MM.1S (cell line): ENCODE data around the gene CD79A.

Experiments used
- DNase-seq: peaks from one replicate; pipeline ENCODE4 v3.0.0-alpha.2; 2015
- H2AFZ ChIP-seq: fragments of 300-600 bp; sonication (generic); 2 replicates; pipeline ENCODE4 v1.6.0; 2016; ENCODE audit warnings: antibody characterized with exemption, low read length
- H3F3A ChIP-seq: fragments of 300-600 bp; sonication (generic); 2 replicates; pipeline ENCODE4 v1.6.1; 2016; ENCODE audit warnings: mild to moderate bottlenecking, antibody characterized with exemption, low read length, moderate library complexity, mixed read lengths; ENCODE audit not compliant: insufficient read depth
- H3K27ac ChIP-seq: fragments of 300-600 bp; sonication (generic); 2 replicates; pipeline ENCODE4 v1.5.1; 2016; ENCODE audit warnings: mild to moderate bottlenecking, low read length
- H3K27me3 ChIP-seq: fragments of 300-600 bp; sonication (generic); replicated peaks from 2 replicates; pipeline ENCODE4 v1.6.0; 2016; ENCODE audit warnings: low read length; ENCODE audit not compliant: insufficient read depth
- H3K36me3 ChIP-seq: fragments of 300-600 bp; sonication (generic); replicated peaks from 2 replicates; pipeline ENCODE4 v1.6.1; 2016; ENCODE audit warnings: mild to moderate bottlenecking, low read length, mixed read lengths; ENCODE audit not compliant: insufficient read depth
- H3K4me1 ChIP-seq: fragments of 300-600 bp; sonication (generic); 2 replicates; pipeline ENCODE4 v1.6.1; 2016; ENCODE audit warnings: low read length, mixed read lengths
- H3K4me2 ChIP-seq: fragments of 300-600 bp; sonication (generic); 2 replicates; pipeline ENCODE4 v1.6.0; 2016; ENCODE audit warnings: low read depth, low read length
- H3K4me3 ChIP-seq: fragments of 300-600 bp; sonication (generic); 2 replicates; pipeline ENCODE4 v1.5.1; 2016; ENCODE audit warnings: low read length, mixed read lengths
- H3K79me2 ChIP-seq: fragments of 300-600 bp; sonication (generic); 2 replicates; pipeline ENCODE4 v1.6.1; 2016; ENCODE audit warnings: mixed run types, low read length, mixed read lengths
- H3K9ac ChIP-seq: fragments of 300-600 bp; sonication (generic); 2 replicates; pipeline ENCODE4 v1.6.1; 2016; ENCODE audit warnings: low read length, mixed read lengths
- H3K9me2 ChIP-seq: fragments of 300-600 bp; sonication (generic); replicated peaks from 2 replicates; pipeline ENCODE4 v1.6.1; 2016; ENCODE audit warnings: mild to moderate bottlenecking, low read length, mixed read lengths; ENCODE audit not compliant: insufficient read depth
- H3K9me3 ChIP-seq: fragments of 300-600 bp; sonication (generic); replicated peaks from 2 replicates; pipeline ENCODE4 v1.6.1; 2016; ENCODE audit warnings: mild to moderate bottlenecking, low read length, mixed read lengths; ENCODE audit not compliant: insufficient read depth
- H4K20me1 ChIP-seq: fragments of 300-600 bp; sonication (generic); 2 replicates; pipeline ENCODE4 v1.6.1; 2016; ENCODE audit warnings: mild to moderate bottlenecking, low read length, moderate library complexity, mixed read lengths; ENCODE audit not compliant: insufficient read depth
- EZH2 ChIP-seq: fragments of 300-600 bp; sonication (generic); optimal IDR thresholded peaks from 2 replicates; pipeline ENCODE3; 2017; ENCODE audit warnings: low read depth, mild to moderate bottlenecking, antibody characterized with exemption, low read length, mixed read lengths
- EZH2phosphoT487 ChIP-seq: fragments of 300-600 bp; sonication (generic); IDR thresholded peaks from 2 replicates; pipeline ENCODE4 v1.6.1; 2018; ENCODE audit warnings: antibody characterized with exemption, low read length
- TF ChIP-seq, protein P1 (sequence below): fragments of 300-600 bp; sonication (generic); IDR thresholded peaks from 2 replicates; pipeline ENCODE4 v1.5.1; 2016; ENCODE audit warnings: antibody characterized with exemption, low read length, mixed read lengths

CD79A gene

GRCh38 chr19:41925208-41926003 is 48.3 kb downstream of the CD79A start:
- Histone ChIP-seq H3K4me2 (no peak overlapping the region), H3K4me3 (no peak overlapping the region), H3F3A (no peaks in the 10 kb centered on the region), H3K9ac (no peak overlapping the region), H3K9me2 (no peaks in the 10 kb centered on the region), H4K20me1 (no peaks in the 10 kb centered on the region), H3K9me3 (no peaks in the 10 kb centered on the region), H3K36me3 (no peaks in the 10 kb centered on the region), H2AFZ (no peak overlapping the region), H3K27me3 (peaks cover 95% of the 10 kb centered on the region), H3K79me2 (no peaks in the 10 kb centered on the region), H3K27ac (no peak overlapping the region), H3K4me1 (peaks cover 12% of the 10 kb centered on the region; the same call in 1 of the 2 replicates)
- TF ChIP-seq, protein P1, sequence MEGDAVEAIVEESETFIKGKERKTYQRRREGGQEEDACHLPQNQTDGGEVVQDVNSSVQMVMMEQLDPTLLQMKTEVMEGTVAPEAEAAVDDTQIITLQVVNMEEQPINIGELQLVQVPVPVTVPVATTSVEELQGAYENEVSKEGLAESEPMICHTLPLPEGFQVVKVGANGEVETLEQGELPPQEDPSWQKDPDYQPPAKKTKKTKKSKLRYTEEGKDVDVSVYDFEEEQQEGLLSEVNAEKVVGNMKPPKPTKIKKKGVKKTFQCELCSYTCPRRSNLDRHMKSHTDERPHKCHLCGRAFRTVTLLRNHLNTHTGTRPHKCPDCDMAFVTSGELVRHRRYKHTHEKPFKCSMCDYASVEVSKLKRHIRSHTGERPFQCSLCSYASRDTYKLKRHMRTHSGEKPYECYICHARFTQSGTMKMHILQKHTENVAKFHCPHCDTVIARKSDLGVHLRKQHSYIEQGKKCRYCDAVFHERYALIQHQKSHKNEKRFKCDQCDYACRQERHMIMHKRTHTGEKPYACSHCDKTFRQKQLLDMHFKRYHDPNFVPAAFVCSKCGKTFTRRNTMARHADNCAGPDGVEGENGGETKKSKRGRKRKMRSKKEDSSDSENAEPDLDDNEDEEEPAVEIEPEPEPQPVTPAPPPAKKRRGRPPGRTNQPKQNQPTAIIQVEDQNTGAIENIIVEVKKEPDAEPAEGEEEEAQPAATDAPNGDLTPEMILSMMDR = no peak
- TF ChIP-seq EZH2phosphoT487 (no peak), EZH2 (no peak)
- no peak for DNase-seq

DNA sequence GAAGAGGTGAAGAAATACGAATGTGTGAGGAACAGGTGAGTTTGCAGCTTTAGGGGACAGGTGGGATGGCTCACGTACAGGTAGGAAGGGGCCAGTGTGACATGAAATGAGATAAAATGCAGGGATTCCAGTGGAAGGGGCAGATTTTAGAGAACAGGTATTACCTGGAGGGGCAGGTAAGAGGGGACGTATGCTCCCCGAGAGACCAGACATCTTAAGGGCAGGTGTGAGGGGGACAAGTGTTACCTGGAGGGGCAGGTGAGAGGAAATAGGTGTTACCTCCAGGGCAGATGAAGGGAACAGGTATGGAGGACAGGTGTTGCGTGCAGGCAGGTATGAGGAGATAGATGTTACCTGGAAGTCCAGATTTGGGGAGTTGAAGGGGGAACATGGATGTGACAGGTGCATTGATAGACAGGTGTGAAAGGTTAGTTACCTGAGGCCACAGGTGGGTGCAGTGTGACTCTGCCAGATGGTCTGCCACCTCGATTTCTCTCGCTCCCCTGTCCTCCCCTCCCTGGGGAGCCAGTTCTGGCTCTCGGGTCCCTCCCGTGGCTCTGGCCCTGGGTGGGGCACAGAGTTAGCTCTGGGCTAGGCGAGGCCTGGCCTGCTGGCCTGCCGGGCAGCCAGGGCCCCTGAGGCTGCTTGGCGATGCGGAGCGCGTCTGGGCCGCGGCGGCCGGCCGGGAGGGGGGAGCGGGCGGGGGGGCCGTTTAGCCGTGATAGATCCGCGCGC is 49.1 kb downstream of the CD79A start:
- Histone ChIP-seq H3F3A (no peaks in the 10 kb centered on the region), H3K36me3 (no peaks in the 10 kb centered on the region), H3K79me2 (no peaks in the 10 kb centered on the region), H3K4me1 (peaks cover 12% of the 10 kb centered on the region; the same call in 1 of the 2 replicates), H3K27ac (no peak overlapping the region), H3K9me2 (no peaks in the 10 kb centered on the region), H3K4me2 (no peak overlapping the region), H3K9ac (no peak overlapping the region), H2AFZ (no peak overlapping the region), H3K27me3 (peaks cover 95% of the 10 kb centered on the region), H3K4me3 (no peak overlapping the region), H4K20me1 (no peaks in the 10 kb centered on the region), H3K9me3 (no peaks in the 10 kb centered on the region)
- TF ChIP-seq EZH2 = no peak
- TF ChIP-seq EZH2phosphoT487 = no peak
- TF ChIP-seq, protein P1 = no peak
- DNase-seq = no peak

DNA sequence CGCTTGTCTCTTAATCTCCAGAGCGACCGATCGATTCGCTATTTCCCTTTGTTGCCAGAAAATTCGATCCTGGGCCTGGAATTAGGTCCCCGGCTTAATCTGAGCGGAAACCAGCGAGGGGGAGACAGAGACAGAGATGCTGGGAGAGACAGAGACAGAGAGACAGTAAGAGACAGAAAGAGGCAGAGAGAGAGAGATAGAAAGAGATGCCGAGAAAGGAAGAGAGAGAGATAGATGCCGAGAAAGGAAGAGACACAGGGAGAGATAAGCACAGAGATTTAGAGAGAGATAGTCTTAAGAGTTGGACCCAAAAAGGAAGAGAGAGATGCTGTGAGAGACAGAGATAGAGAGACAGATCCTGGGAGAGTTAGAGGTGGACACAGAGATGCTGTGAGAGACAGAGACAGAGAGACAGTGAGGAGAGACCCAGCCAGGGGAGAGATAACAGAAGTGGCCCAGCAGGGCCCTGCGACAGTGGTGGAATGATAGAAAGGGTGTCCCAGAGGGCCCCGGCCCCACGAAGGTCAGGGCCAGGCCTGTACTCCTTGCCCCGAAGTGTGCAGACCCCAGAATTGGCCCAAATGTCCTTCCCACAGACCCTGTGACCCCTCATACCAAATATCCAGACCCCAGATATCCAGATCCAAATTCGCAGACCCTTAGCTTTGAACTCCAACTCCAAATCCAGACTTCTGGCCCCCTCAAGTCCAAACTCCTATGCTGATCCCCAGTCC is 49.9 kb downstream of the CD79A start:
- no peak for DNase-seq
- Histone ChIP-seq H3K9ac (no peak overlapping the region), H3K36me3 (no peaks in the 10 kb centered on the region), H3K27me3 (peaks cover 95% of the 10 kb centered on the region), H2AFZ (no peak overlapping the region), H3K9me3 (no peaks in the 10 kb centered on the region), H3K27ac (no peak overlapping the region), H4K20me1 (no peaks in the 10 kb centered on the region), H3K4me1 (peaks cover 12% of the 10 kb centered on the region; the same call in 1 of the 2 replicates), H3K9me2 (no peaks in the 10 kb centered on the region), H3K79me2 (no peaks in the 10 kb centered on the region), H3K4me3 (no peak overlapping the region), H3K4me2 (no peak overlapping the region), H3F3A (no peaks in the 10 kb centered on the region)
- no peak for TF ChIP-seq EZH2phosphoT487
- TF ChIP-seq, protein P1 = no peak
- no peak for TF ChIP-seq EZH2
